K562 (cell line): ENCODE data around the gene ATG13. TPM values are rescaled to one million over a fixed set of nuclear protein-coding genes. Genes with fewer than 3 reads are reported as not detected.

Experiments used
- GTF2F1 ChIP-seq: IDR thresholded peaks from 2 replicates; pipeline ENCODE4 v1.6.1; 2011; ENCODE audit warnings: low read depth, low read length, improper control_type of control experiment
- HEY1 ChIP-seq: fragments of 250-450 bp; sonication (Bioruptor Pico); IDR thresholded peaks from 2 replicates; pipeline ENCODE4 v1.5.0; 2020; ENCODE audit warnings: mild to moderate bottlenecking, moderate library complexity, borderline replicate concordance
- MAFK ChIP-seq: IDR thresholded peaks from 2 replicates; pipeline ENCODE4 v1.6.1; 2011; ENCODE audit warnings: low read length, improper control_type of control experiment
- POLR2A ChIP-seq: fragments of 450-650 bp; conservative IDR thresholded peaks from 2 replicates; pipeline ENCODE4 v1.6.1; 2016
- RNF219 ChIP-seq: fragments of 250-450 bp; sonication (Bioruptor Pico); IDR thresholded peaks from 2 replicates; pipeline ENCODE4 v1.5.0; 2022; ENCODE audit warnings: mild to moderate bottlenecking
- SNAPC5 ChIP-seq: fragments of 250-450 bp; sonication (Bioruptor Pico); IDR thresholded peaks from 2 replicates; pipeline ENCODE4 v1.8.0; 2021; ENCODE audit warnings: moderate library complexity, mild to moderate bottlenecking, inconsistent platforms
- SNRNP70 ChIP-seq: fragments of 200-400 bp; formaldehyde crosslinking; optimal IDR thresholded peaks from 2 replicates; pipeline ENCODE3; 2017; ENCODE audit warnings: low read depth, low read length
- TAF15 ChIP-seq: fragments of 200-400 bp; formaldehyde crosslinking; IDR thresholded peaks from 2 replicates; pipeline ENCODE4 v1.6.1; 2017; ENCODE audit warnings: mild to moderate bottlenecking, low read depth, low read length, moderate library complexity
- TCF15 ChIP-seq: fragments of 250-450 bp; sonication (Bioruptor Pico); IDR thresholded peaks from 2 replicates; pipeline ENCODE4 v1.8.0; 2022; ENCODE audit warnings: moderate library complexity, mild to moderate bottlenecking, inconsistent platforms
- U2AF2 ChIP-seq: fragments of 200-400 bp; formaldehyde crosslinking; optimal IDR thresholded peaks from 2 replicates; pipeline ENCODE3; 2017; ENCODE audit warnings: low read depth, mild to moderate bottlenecking, low read length
- ZBTB11 ChIP-seq, 3 experiments: fragments of 200-800 bp in 1 of 3; fragments of 250-450 bp in 1 of 3; fragments of 450-650 bp in 1 of 3; sonication (Bioruptor Pico) in 1 of 3; sonication (Bioruptor generic) in 1 of 3; formaldehyde crosslinking in 1 of 3; IDR thresholded peaks; 2 replicates each; pipeline versions ENCODE4 v1.6.1 to v1.8.0; 2016 to 2022; ENCODE audit warnings: mild to moderate bottlenecking in 2 of 3, missing genetic modification characterization in 2 of 3, missing compliant biosample characterization in 1 of 3, moderate library complexity in 1 of 3
- ZEB2 ChIP-seq: fragments of 450-650 bp; IDR thresholded peaks from 2 replicates; pipeline ENCODE4 v1.6.1; 2016
- polyA plus RNA-seq, 8 experiments: library from polyadenylated mRNA; depleted of rRNA in 4 of 8; stranded (reverse) in 5 of 8; unstranded in 3 of 8; fragments of >200 nt; fragmentation: Nextera tagmentation in 2 of 8; fragmentation: Illumina TruSeq in 1 of 8; extraction: Ambion mirVana in 2 of 8; extraction: Trizol in 1 of 8; gene quantifications; 2 replicates each; pipeline versions ENCODE4 v1.2.1 to v1.2.3, GENCODE V29; 2011 to 2014; ENCODE audit warnings: inconsistent platforms in 1 of 8, missing spikeins in 1 of 8
- total RNA-seq, 7 experiments: library from RNA; depleted of rRNA in 6 of 7; stranded (reverse); fragments of >200 nt in 6 of 7; fragmentation: Illumina TruSeq in 2 of 7; extraction: Trizol in 2 of 7; gene quantifications; 2 replicates each; pipeline versions ENCODE4 v1.2.1 to v1.2.3, GENCODE V29; 2011 to 2021; ENCODE audit warnings: low replicate concordance in 1 of 7
- TF ChIP-seq, protein P1 (sequence below): fragments of 450-650 bp; conservative IDR thresholded peaks from 2 replicates; pipeline ENCODE4 v1.6.1; 2016; ENCODE audit warnings: missing genetic modification characterization, low read depth, mild to moderate bottlenecking, missing compliant biosample characterization, moderate library complexity
- TF ChIP-seq, protein P2 (sequence below): fragments of 250-450 bp; sonication (Bioruptor Pico); IDR thresholded peaks from 2 replicates; pipeline ENCODE4 v1.5.1; 2021; ENCODE audit warnings: mild to moderate bottlenecking

The ATG13 gene
- total and polyA plus RNA-seq, 9 of the 15 experiments (the other 6 are each of a cell fraction or from before 2014, with no cell fraction given) = 13.1 to 61.5 (median 36.5) TPM

GRCh38 chr11:46700241-46701077 lies 83.1 kb downstream of the ATG13 start, which contains the start of the genes ARHGAP1 and ZNF408 (continued):
- TF ChIP-seq, protein P1, sequence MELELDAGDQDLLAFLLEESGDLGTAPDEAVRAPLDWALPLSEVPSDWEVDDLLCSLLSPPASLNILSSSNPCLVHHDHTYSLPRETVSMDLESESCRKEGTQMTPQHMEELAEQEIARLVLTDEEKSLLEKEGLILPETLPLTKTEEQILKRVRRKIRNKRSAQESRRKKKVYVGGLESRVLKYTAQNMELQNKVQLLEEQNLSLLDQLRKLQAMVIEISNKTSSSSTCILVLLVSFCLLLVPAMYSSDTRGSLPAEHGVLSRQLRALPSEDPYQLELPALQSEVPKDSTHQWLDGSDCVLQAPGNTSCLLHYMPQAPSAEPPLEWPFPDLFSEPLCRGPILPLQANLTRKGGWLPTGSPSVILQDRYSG (tag) = no peak; the same call in 1 of the 2 replicates
- TF ChIP-seq TCF15 (CRISPR knock-in tag) (no peak), HEY1 (CRISPR knock-in tag) (0 out of 2 replicates have a peak, but pooled peaks have one; percentile 65), ZEB2 (peak; percentile 100), ZBTB11 (CRISPR knock-in tag; IDR thresholded peaks at IDR 0.05) (peak; percentile 99 to 100 (median 99)), TAF15 (no peak), U2AF2 (no peak), SNAPC5 (CRISPR knock-in tag) (no peak), SNRNP70 (no peak), GTF2F1 (no peak; the same call in 1 of the 2 replicates), RNF219 (CRISPR knock-in tag) (no peak; the same call in 1 of the 2 replicates), POLR2A (peak; percentile 91), MAFK (peak; percentile 12; the same call in 1 of the 2 replicates)
- TF ChIP-seq, protein P2, sequence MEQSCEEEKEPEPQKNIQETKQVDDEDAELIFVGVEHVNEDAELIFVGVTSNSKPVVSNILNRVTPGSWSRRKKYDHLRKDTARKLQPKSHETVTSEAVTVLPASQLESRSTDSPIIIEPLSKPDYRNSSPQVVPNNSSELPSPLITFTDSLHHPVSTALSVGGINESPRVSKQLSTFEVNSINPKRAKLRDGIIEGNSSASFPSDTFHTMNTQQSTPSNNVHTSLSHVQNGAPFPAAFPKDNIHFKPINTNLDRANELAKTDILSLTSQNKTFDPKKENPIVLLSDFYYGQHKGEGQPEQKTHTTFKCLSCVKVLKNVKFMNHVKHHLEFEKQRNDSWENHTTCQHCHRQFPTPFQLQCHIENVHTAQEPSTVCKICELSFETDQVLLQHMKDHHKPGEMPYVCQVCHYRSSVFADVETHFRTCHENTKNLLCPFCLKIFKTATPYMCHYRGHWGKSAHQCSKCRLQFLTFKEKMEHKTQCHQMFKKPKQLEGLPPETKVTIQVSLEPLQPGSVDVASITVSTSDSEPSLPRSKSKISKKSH (CRISPR knock-in tag) = no peak
